Esophagus squamous epithelium (tissue), 4 donors: ENCODE measurements around the gene ZNF699.

Source experiments
- CTCF ChIP-seq, 6 experiments: fragments of 450-650 bp in 4 of 6; fragments of 200-600 bp in 2 of 6; sonication (generic) in 2 of 6; IDR thresholded peaks; one replicate each; pipeline ENCODE4 v1.5.1; 2016 to 2019; ENCODE audit warnings: antibody characterized with exemption in 6 of 6, mild to moderate bottlenecking in 4 of 6, moderate library complexity in 4 of 6
- POLR2A ChIP-seq, 4 donors: fragments of 450-650 bp; IDR thresholded peaks; one replicate each; pipeline ENCODE4 v1.6.1; 2017; ENCODE audit warnings: antibody characterized with exemption in 4 of 4, mild to moderate bottlenecking in 4 of 4, moderate library complexity in 3 of 4

GRCh38 chr19:9329999-9330398, 20.4 kb upstream of the ZNF699 start:
- TF ChIP-seq CTCF (IDR thresholded peaks at IDR 0.05) (no peak), POLR2A (IDR thresholded peaks at IDR 0.05) (no peak)
